Calu3 (cell line): ENCODE results near the gene CAPN14. TPM values are rescaled to one million over a fixed set of nuclear protein-coding genes. Genes with fewer than 3 reads are reported as not detected.

Source experiments
- BruUV-seq: library from RNA; stranded (reverse); fragments of 400-500 nt; replicated peaks from 2 replicates; lab custom pipeline; 2021; lab: Mats Ljungman, UMichigan
- CTCF ChIA-PET: fragments of 300-600 bp; sonication (Branson Sonifier 250); formaldehyde crosslinking; loops from one replicate; lab custom pipeline; 2022; ENCODE audit warnings: antibody characterized with exemption; lab: Charles Lee
- DNase-seq: peaks from one replicate; pipeline ENCODE4 v3.0.0; 2022
- H3K27ac Mint-ChIP-seq: one replicate; pipeline ENCODE4 v1.8.0; 2022; ENCODE audit warnings: mixed read lengths; ENCODE audit not compliant: unreplicated experiment
- H3K27me3 Mint-ChIP-seq: one replicate; pipeline ENCODE4 v1.8.0; 2022; ENCODE audit warnings: mixed read lengths; ENCODE audit not compliant: unreplicated experiment
- H3K36me3 Mint-ChIP-seq: one replicate; pipeline ENCODE4 v1.8.0; 2022; ENCODE audit warnings: mild to moderate bottlenecking, moderate library complexity, mixed read lengths; ENCODE audit not compliant: insufficient read depth, unreplicated experiment
- H3K4me1 Mint-ChIP-seq: one replicate; pipeline ENCODE4 v1.8.0; 2022; ENCODE audit warnings: mild to moderate bottlenecking, low read depth, mixed read lengths; ENCODE audit not compliant: unreplicated experiment
- H3K4me3 Mint-ChIP-seq: one replicate; pipeline ENCODE4 v1.8.0; 2022; ENCODE audit warnings: mild to moderate bottlenecking, low read depth, moderate library complexity, mixed read lengths; ENCODE audit not compliant: unreplicated experiment
- H3K9me3 Mint-ChIP-seq: one replicate; pipeline ENCODE4 v1.8.0; 2022; ENCODE audit warnings: low read depth, mixed read lengths; ENCODE audit not compliant: unreplicated experiment
- CTCF ChIP-seq: fragments of 200-600 bp; IDR thresholded peaks from one replicate; pipeline ENCODE4 v1.8.0; 2022; ENCODE audit warnings: antibody characterized with exemption; ENCODE audit not compliant: unreplicated experiment
- intact Hi-C: fragments of 100-400 bp; cut with micrococcal nuclease; formaldehyde crosslinking; loops from one replicate; pipeline ENCODE4 v1.10.0; 2022; ENCODE audit not compliant: unreplicated experiment
- total RNA-seq: library from RNA; stranded (reverse); gene quantifications from 2 replicates; pipeline ENCODE4 v1.2.3, GENCODE V29; 2022

CAPN14 gene
- total RNA-seq, 1 experiment from 2014 or later = 0.35 TPM

GRCh38 chr2:31246184-31246852 lies 29.0 kb upstream of the CAPN14 start:
- no peak for TF ChIP-seq CTCF
- BruUV-seq = no TSS peak
- no peak overlapping the region for H3K27ac Mint-ChIP-seq
- no peaks in the 10 kb centered on the region for H3K36me3 Mint-ChIP-seq
- no peak for DNase-seq
- H3K4me3 Mint-ChIP-seq = no peak overlapping the region
- CTCF ChIA-PET = interaction anchor here (0.7 kb wide), 1 partner anchor 9 kb away, joined by 3 read pairs; no protein-coding TSS in a partner anchor
- intact Hi-C loops = no loop called here
- H3K9me3 Mint-ChIP-seq = no peaks in the 10 kb centered on the region
- no peaks in the 10 kb centered on the region for H3K27me3 Mint-ChIP-seq
- no peaks in the 10 kb centered on the region for H3K4me1 Mint-ChIP-seq

- no peak overlapping the region for H3K27ac Mint-ChIP-seq
- no peaks in the 10 kb centered on the region for H3K4me1 Mint-ChIP-seq
- no TSS peak for BruUV-seq
- CTCF ChIA-PET = interaction anchor here (0.6 kb wide), 1 partner anchor 471 kb away, joined by 3 read pairs; no protein-coding TSS in a partner anchor
- H3K36me3 Mint-ChIP-seq = no peaks in the 10 kb centered on the region
- no peak for DNase-seq
- intact Hi-C loops = no loop called here
- no peak for TF ChIP-seq CTCF
- H3K27me3 Mint-ChIP-seq = no peaks in the 10 kb centered on the region
- H3K9me3 Mint-ChIP-seq = no peaks in the 10 kb centered on the region
- H3K4me3 Mint-ChIP-seq = no peak overlapping the region
These were observed 26.8 kb upstream of the CAPN14 start for GRCh38 chr2:31244101-31244500.

- H3K36me3 Mint-ChIP-seq = no peaks in the 10 kb centered on the region
- TF ChIP-seq CTCF = no peak
- no peak overlapping the region for H3K4me3 Mint-ChIP-seq
- intact Hi-C loops = no loop called here
- H3K27ac Mint-ChIP-seq = no peak overlapping the region
- no peaks in the 10 kb centered on the region for H3K27me3 Mint-ChIP-seq
- H3K4me1 Mint-ChIP-seq = no peaks in the 10 kb centered on the region
- no TSS peak for BruUV-seq
- no peak for DNase-seq
- CTCF ChIA-PET = interaction anchor here (0.7 kb wide), 1 partner anchor 30 kb away, joined by 4 read pairs; no protein-coding TSS in a partner anchor
- H3K9me3 Mint-ChIP-seq = no peaks in the 10 kb centered on the region
These were observed 25.7 kb upstream of the CAPN14 start for GRCh38 chr2:31243053-31243452.

- no peaks in the 10 kb centered on the region for H3K27me3 Mint-ChIP-seq
- CTCF ChIA-PET = no interaction called here
- H3K4me1 Mint-ChIP-seq = no peaks in the 10 kb centered on the region
- no peak overlapping the region for H3K4me3 Mint-ChIP-seq
- no peak for DNase-seq
- BruUV-seq = no TSS peak
- no peaks in the 10 kb centered on the region for H3K9me3 Mint-ChIP-seq
- no peak for TF ChIP-seq CTCF
- no peak overlapping the region for H3K27ac Mint-ChIP-seq
- H3K36me3 Mint-ChIP-seq = no peaks in the 10 kb centered on the region
- intact Hi-C loops = no loop called here
These were observed 24.4 kb upstream of the CAPN14 start for GRCh38 chr2:31241625-31242270.
